HepG2 (cell line): Measurements from ENCODE around the gene SH3GLB2. TPM values are rescaled to one million over a fixed set of nuclear protein-coding genes. Genes with fewer than 3 reads are reported as not detected.

Experiments used
- AFF4 ChIP-seq: sonication (generic); formaldehyde crosslinking; IDR thresholded peaks from 2 replicates; pipeline ENCODE4 v1.4.0; 2020; ENCODE audit warnings: missing genetic modification reagents
- AGO2 ChIP-seq: fragments of 200-400 bp; formaldehyde crosslinking; optimal IDR thresholded peaks from 2 replicates; pipeline ENCODE3; 2017; ENCODE audit warnings: mild to moderate bottlenecking, low read depth, low read length, moderate library complexity
- ATRX ChIP-seq: sonication (generic); formaldehyde crosslinking; IDR thresholded peaks from 2 replicates; pipeline ENCODE4 v1.4.0; 2020; ENCODE audit warnings: missing genetic modification reagents, borderline replicate concordance
- CEBPB ChIP-seq: IDR thresholded peaks from 2 replicates; pipeline ENCODE4 v1.6.1; 2011; ENCODE audit warnings: low read depth, low read length, improper control_type of control experiment, borderline replicate concordance
- FOXP4 ChIP-seq: sonication (generic); formaldehyde crosslinking; IDR thresholded peaks from 2 replicates; pipeline ENCODE4 v1.4.0; 2020; ENCODE audit warnings: missing genetic modification reagents
- HNRNPL ChIP-seq: fragments of 200-400 bp; formaldehyde crosslinking; IDR thresholded peaks from 2 replicates; pipeline ENCODE4 v1.6.1; 2017; ENCODE audit warnings: mild to moderate bottlenecking, low read depth, low read length
- JUND ChIP-seq: sonication (generic); formaldehyde crosslinking; IDR thresholded peaks from 2 replicates; pipeline ENCODE4 v1.8.0; 2022; ENCODE audit warnings: mild to moderate bottlenecking, missing genetic modification reagents
- KDM5B ChIP-seq: sonication (generic); formaldehyde crosslinking; IDR thresholded peaks from 2 replicates; pipeline ENCODE4 v1.4.0; 2020; ENCODE audit warnings: missing genetic modification reagents, mild to moderate bottlenecking, borderline replicate concordance
- MAX ChIP-seq: IDR thresholded peaks from 2 replicates; pipeline ENCODE4 v1.6.1; 2012; ENCODE audit warnings: inconsistent platforms
- RARG ChIP-seq: sonication (generic); formaldehyde crosslinking; IDR thresholded peaks from 2 replicates; pipeline ENCODE4 v1.4.0; 2020; ENCODE audit warnings: low read depth, mild to moderate bottlenecking, missing genetic modification reagents
- SMARCC2 ChIP-seq: fragments of 450-650 bp; IDR thresholded peaks from 2 replicates; pipeline ENCODE4 v1.6.1; 2017; ENCODE audit warnings: antibody characterized with exemption, mild to moderate bottlenecking
- ZNF337 ChIP-seq: sonication (generic); formaldehyde crosslinking; IDR thresholded peaks from 2 replicates; pipeline ENCODE4 v1.5.1; 2020; ENCODE audit warnings: missing genetic modification reagents, low read depth, mild to moderate bottlenecking, borderline replicate concordance
- ZNF619 ChIP-seq: sonication (generic); formaldehyde crosslinking; IDR thresholded peaks from 2 replicates; pipeline ENCODE4 v1.4.0; 2020; ENCODE audit warnings: mild to moderate bottlenecking, missing genetic modification reagents
- ZNF879 ChIP-seq: sonication (generic); formaldehyde crosslinking; IDR thresholded peaks from 2 replicates; pipeline ENCODE4 v1.8.1; 2023; ENCODE audit warnings: missing genetic modification reagents
- polyA plus RNA-seq, 8 experiments: library from polyadenylated mRNA; depleted of rRNA in 3 of 8; stranded (reverse) in 7 of 8; unstranded in 1 of 8; fragments of >200 nt; fragmentation: Illumina TruSeq in 4 of 8; extraction: Trizol in 4 of 8; gene quantifications; 2 replicates each; pipeline versions ENCODE4 v1.2.1 to v1.2.3, GENCODE V29; 2011 to 2016; ENCODE audit warnings: low read depth in 4 of 8, missing spikeins in 1 of 8, mixed read lengths in 1 of 8; ENCODE audit not compliant: insufficient read depth in 1 of 8
- total RNA-seq, 5 experiments: library from RNA; depleted of rRNA; stranded (reverse); fragments of >200 nt; fragmentation: Illumina TruSeq; extraction: Trizol; gene quantifications; 2 replicates each; pipeline ENCODE4 v1.2.3, GENCODE V29; 2016; ENCODE audit warnings: low read depth in 1 of 5
- TF ChIP-seq, protein P1 (sequence below): sonication (generic); formaldehyde crosslinking; conservative IDR thresholded peaks from 2 replicates; pipeline ENCODE4 v1.5.0; 2020; ENCODE audit warnings: missing genetic modification reagents
- TF ChIP-seq, protein P2 (sequence below): sonication (generic); formaldehyde crosslinking; IDR thresholded peaks from 2 replicates; pipeline ENCODE4 v1.4.0; 2020; ENCODE audit warnings: missing genetic modification reagents

SH3GLB2 gene
- total and polyA plus RNA-seq, 2 of the 13 experiments (the other 11 are each of a cell fraction or from before 2014, with no cell fraction given), result 24.0 to 40.6 TPM

- TF ChIP-seq, protein P1, sequence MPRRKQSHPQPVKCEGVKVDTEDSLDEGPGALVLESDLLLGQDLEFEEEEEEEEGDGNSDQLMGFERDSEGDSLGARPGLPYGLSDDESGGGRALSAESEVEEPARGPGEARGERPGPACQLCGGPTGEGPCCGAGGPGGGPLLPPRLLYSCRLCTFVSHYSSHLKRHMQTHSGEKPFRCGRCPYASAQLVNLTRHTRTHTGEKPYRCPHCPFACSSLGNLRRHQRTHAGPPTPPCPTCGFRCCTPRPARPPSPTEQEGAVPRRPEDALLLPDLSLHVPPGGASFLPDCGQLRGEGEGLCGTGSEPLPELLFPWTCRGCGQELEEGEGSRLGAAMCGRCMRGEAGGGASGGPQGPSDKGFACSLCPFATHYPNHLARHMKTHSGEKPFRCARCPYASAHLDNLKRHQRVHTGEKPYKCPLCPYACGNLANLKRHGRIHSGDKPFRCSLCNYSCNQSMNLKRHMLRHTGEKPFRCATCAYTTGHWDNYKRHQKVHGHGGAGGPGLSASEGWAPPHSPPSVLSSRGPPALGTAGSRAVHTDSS (CRISPR knock-in tag), result no peak
- TF ChIP-seq ZNF879, result no peak
- TF ChIP-seq KDM5B (CRISPR knock-in tag), result no peak
- 0 out of 2 replicates have a peak, but pooled peaks have one; percentile 42 for TF ChIP-seq MAX
- peak; percentile 43; the same call in 1 of the 2 replicates for TF ChIP-seq CEBPB
- TF ChIP-seq HNRNPL, result peak; percentile 41; the same call in 1 of the 2 replicates
- peak; percentile 37 for TF ChIP-seq FOXP4 (CRISPR knock-in tag)
- TF ChIP-seq JUND (CRISPR knock-in tag), result no peak
- TF ChIP-seq RARG (CRISPR knock-in tag), result no peak
- no peak for TF ChIP-seq AFF4 (CRISPR knock-in tag)
- no peak for TF ChIP-seq ZNF337 (CRISPR knock-in tag)
- TF ChIP-seq AGO2, result no peak
- TF ChIP-seq, protein P2, sequence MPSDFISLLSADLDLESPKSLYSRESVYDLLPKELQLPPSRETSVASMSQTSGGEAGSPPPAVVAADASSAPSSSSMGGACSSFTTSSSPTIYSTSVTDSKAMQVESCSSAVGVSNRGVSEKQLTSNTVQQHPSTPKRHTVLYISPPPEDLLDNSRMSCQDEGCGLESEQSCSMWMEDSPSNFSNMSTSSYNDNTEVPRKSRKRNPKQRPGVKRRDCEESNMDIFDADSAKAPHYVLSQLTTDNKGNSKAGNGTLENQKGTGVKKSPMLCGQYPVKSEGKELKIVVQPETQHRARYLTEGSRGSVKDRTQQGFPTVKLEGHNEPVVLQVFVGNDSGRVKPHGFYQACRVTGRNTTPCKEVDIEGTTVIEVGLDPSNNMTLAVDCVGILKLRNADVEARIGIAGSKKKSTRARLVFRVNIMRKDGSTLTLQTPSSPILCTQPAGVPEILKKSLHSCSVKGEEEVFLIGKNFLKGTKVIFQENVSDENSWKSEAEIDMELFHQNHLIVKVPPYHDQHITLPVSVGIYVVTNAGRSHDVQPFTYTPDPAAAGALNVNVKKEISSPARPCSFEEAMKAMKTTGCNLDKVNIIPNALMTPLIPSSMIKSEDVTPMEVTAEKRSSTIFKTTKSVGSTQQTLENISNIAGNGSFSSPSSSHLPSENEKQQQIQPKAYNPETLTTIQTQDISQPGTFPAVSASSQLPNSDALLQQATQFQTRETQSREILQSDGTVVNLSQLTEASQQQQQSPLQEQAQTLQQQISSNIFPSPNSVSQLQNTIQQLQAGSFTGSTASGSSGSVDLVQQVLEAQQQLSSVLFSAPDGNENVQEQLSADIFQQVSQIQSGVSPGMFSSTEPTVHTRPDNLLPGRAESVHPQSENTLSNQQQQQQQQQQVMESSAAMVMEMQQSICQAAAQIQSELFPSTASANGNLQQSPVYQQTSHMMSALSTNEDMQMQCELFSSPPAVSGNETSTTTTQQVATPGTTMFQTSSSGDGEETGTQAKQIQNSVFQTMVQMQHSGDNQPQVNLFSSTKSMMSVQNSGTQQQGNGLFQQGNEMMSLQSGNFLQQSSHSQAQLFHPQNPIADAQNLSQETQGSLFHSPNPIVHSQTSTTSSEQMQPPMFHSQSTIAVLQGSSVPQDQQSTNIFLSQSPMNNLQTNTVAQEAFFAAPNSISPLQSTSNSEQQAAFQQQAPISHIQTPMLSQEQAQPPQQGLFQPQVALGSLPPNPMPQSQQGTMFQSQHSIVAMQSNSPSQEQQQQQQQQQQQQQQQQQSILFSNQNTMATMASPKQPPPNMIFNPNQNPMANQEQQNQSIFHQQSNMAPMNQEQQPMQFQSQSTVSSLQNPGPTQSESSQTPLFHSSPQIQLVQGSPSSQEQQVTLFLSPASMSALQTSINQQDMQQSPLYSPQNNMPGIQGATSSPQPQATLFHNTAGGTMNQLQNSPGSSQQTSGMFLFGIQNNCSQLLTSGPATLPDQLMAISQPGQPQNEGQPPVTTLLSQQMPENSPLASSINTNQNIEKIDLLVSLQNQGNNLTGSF (CRISPR knock-in tag), result 0 out of 2 replicates have a peak, but pooled peaks have one; percentile 24
- TF ChIP-seq ATRX (CRISPR knock-in tag), result no peak
- TF ChIP-seq SMARCC2, result no peak
- TF ChIP-seq ZNF619 (CRISPR knock-in tag), result no peak
Measured at GRCh38 chr9:129036241-129036922, 8.3 kb upstream of the SH3GLB2 start, which contains the start of gene MIGA2 (continued).
